ENCODE results near the gene DENND4A. TPM values are rescaled to one million over a fixed set of nuclear protein-coding genes. Genes with fewer than 3 reads are reported as not detected.

The DENND4A gene
- total and polyA plus RNA-seq, 2 of the 4 experiments (the other 2 are of a cell fraction) = 4.1 to 17.7 TPM

GRCh38 chr15:65811835-65812234 is 19.7 kb upstream of the DENND4A start:
- H4K20me1 ChIP-seq (ENCODE audit: insufficient read depth, low read length) = no peaks in the 10 kb centered on the region
- no peaks in the 10 kb centered on the region for H3K36me3 ChIP-seq (ENCODE audit: control insufficient read depth, insufficient read depth, low read length)
- POLR2A ChIA-PET (ENCODE audit: unreplicated experiment) = no interaction called here
- ATAC-seq (ENCODE audit: low read depth) (no peak), DNase-seq (no peak)
- no peak overlapping the region for H2AFZ ChIP-seq (replicated peaks; ENCODE audit: low read length, poor library complexity)
- H3K18ac ChIP-seq (ENCODE audit: low read depth, low read length) = no peak overlapping the region
- no peak overlapping the region for H2BK20ac ChIP-seq (ENCODE audit: low read depth, low read length)
- in situ Hi-C loops (cut with MboI; ENCODE audit: low sequenced_read_pairs) = no loop called here
- peaks cover 7% of the 10 kb centered on the region for H3K9me3 ChIP-seq (ENCODE audit: control insufficient read depth, insufficient read depth, low read length)
- H3K79me1 ChIP-seq (ENCODE audit: low read depth in 1 of 2, low read length in 2 of 2) = no peaks in the 10 kb centered on the region
- H2BK5ac ChIP-seq (ENCODE audit: low read depth, low read length, poor library complexity, severe bottlenecking) = no peak overlapping the region
- no peak overlapping the region for H2AK5ac ChIP-seq (ENCODE audit: low read depth, low read length)
- H2AK9ac ChIP-seq (replicated peaks; ENCODE audit: low read depth, low read length, poor library complexity) = no peak overlapping the region
- dilution Hi-C loops (cut with HindIII; ENCODE audit: low sequenced_read_pairs, unreplicated experiment) = no loop called here
- no TSS peak for BruUV-seq (replicated peaks)
- H4K8ac ChIP-seq (ENCODE audit: low read depth in 2 of 2, low read length in 2 of 2) = no peak overlapping the region
- H3K23ac ChIP-seq (ENCODE audit: low read depth, low read length) = no peak overlapping the region
- H3K4ac ChIP-seq (ENCODE audit: low read depth, low read length) = no peak overlapping the region
- H3K56ac ChIP-seq (ENCODE audit: extremely low read depth, insufficient read depth, low read length) = no peak overlapping the region
- no peaks in the 10 kb centered on the region for H3K27me3 ChIP-seq (ENCODE audit: control insufficient read depth, insufficient read depth, low read length)
- no peaks in the 10 kb centered on the region for H3K9me1 ChIP-seq (ENCODE audit: insufficient read depth, low read length)
- H3K27ac ChIP-seq (ENCODE audit: insufficient read depth, low read length) = no peak overlapping the region
- no peak overlapping the region for H3K4me3 ChIP-seq (ENCODE audit: insufficient read depth, low read depth, low read length)
- no peak overlapping the region for H2BK15ac ChIP-seq (ENCODE audit: low read depth, low read length)
- no peak overlapping the region for H4K5ac ChIP-seq (ENCODE audit: low read depth, low read length)
- H4K91ac ChIP-seq (ENCODE audit: insufficient read depth, low read depth, low read length) = no peak overlapping the region
- WGBS, 2 experiments (ENCODE audit: extremely low coverage in 2 of 2, insufficient read length in 1 of 2) = no CpG with 5 or more reads among the region's 3 CpGs
- no peak for TF ChIP-seq RFX5 (IDR thresholded peaks at IDR 0.05; ENCODE audit: low read depth, low read length)
- TF ChIP-seq POLR2A (IDR thresholded peaks at IDR 0.05; ENCODE audit: low read depth, low read length) = no peak
- TF ChIP-seq BHLHE40 (IDR thresholded peaks at IDR 0.05; ENCODE audit: low read depth, low read length) = no peak
- no peak for TF ChIP-seq CTCF (conservative IDR thresholded peaks at IDR 0.05; ENCODE audit: low read depth, low read length)
- no peak for TF ChIP-seq ELK1 (IDR thresholded peaks at IDR 0.05; ENCODE audit: borderline replicate concordance, low read depth, low read length)
- no peak for TF ChIP-seq RCOR1 (IDR thresholded peaks at IDR 0.05; ENCODE audit: insufficient replicate concordance, low read length)
- TF ChIP-seq USF2 (IDR thresholded peaks at IDR 0.05; ENCODE audit: low read depth, low read length) = no peak
- no peak for TF ChIP-seq MXI1 (IDR thresholded peaks at IDR 0.05; ENCODE audit: borderline replicate concordance, low read depth, low read length)
- TF ChIP-seq MAZ (IDR thresholded peaks at IDR 0.05; ENCODE audit: borderline replicate concordance, low read depth, low read length) = no peak
- TF ChIP-seq CEBPB (IDR thresholded peaks at IDR 0.05; ENCODE audit: low read depth, low read length) = no peak
- TF ChIP-seq FOS (IDR thresholded peaks at IDR 0.05; ENCODE audit: low read depth, low read length) = no peak
- TF ChIP-seq SMC3 (IDR thresholded peaks at IDR 0.05; ENCODE audit: low read depth, low read length) = no peak
- no peak for TF ChIP-seq NFE2L2 (IDR thresholded peaks at IDR 0.05; ENCODE audit: low read depth, low read length)
- TF ChIP-seq MAFK (IDR thresholded peaks at IDR 0.05; ENCODE audit: low read depth, low read length) = no peak
- TF ChIP-seq RAD21 (IDR thresholded peaks at IDR 0.05; ENCODE audit: low read length) = no peak
- no peak for TF ChIP-seq CHD1 (IDR thresholded peaks at IDR 0.05; ENCODE audit: low read depth, low read length)
- no peak overlapping the region for H3K14ac ChIP-seq (replicated peaks; ENCODE audit: low read depth, low read length)
- no peak overlapping the region for H3K4me2 ChIP-seq (ENCODE audit: low read depth, low read length)
- no peak overlapping the region for H2BK120ac ChIP-seq (ENCODE audit: low read depth, low read length)
- intact Hi-C loops (cut with micrococcal nuclease) = no loop called here
- H3K9ac ChIP-seq (ENCODE audit: low read depth, low read length) = no peak overlapping the region
- CTCF ChIA-PET = no interaction called here
- no peaks in the 10 kb centered on the region for H3K4me1 ChIP-seq (ENCODE audit: control insufficient read depth, insufficient read depth, low read length)
